ENCODE data around the gene LRRIQ3. TPM values are rescaled to one million over a fixed set of nuclear protein-coding genes. Genes with fewer than 3 reads are reported as not detected.
"Not testable (repeated sequence)": the region's sequence is repeated elsewhere in the genome, so short reads cannot be mapped to it uniquely, and the experiment has no call there.

LRRIQ3 gene
- total RNA-seq, 2 donors from 2014 or later, result 0.16 to 0.74 TPM

DNA sequence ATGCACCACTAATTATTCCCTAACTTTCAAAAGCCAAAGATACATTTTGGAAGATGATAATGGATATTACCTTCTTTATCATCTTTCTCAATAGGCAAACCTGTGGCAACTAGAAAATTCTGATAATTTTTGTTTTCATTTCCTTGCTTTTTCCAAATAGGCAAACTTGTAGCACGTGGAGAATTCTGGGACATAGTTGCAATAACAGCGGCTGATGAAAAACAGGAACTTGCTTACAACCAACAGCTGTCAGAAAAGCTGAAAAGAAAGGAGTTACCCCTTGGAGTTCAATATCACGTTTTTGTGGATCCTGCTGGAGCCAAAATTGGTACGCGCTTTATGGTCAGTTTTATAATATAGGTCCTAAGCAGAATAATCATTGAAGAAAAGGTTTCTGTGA is 1.5 kb upstream of the LRRIQ3 start:
- H3K36me3 ChIP-seq, result no peaks in the 10 kb centered on the region
- H3K9me3 ChIP-seq, result no peaks in the 10 kb centered on the region
- DNase-seq, result no peak
- H3K27ac ChIP-seq, result no peak overlapping the region
- intact Hi-C loops (cut with DNase I), result no loop called here
- peaks cover 4% of the 10 kb centered on the region for H3K4me1 ChIP-seq
- TF ChIP-seq, protein P1, sequence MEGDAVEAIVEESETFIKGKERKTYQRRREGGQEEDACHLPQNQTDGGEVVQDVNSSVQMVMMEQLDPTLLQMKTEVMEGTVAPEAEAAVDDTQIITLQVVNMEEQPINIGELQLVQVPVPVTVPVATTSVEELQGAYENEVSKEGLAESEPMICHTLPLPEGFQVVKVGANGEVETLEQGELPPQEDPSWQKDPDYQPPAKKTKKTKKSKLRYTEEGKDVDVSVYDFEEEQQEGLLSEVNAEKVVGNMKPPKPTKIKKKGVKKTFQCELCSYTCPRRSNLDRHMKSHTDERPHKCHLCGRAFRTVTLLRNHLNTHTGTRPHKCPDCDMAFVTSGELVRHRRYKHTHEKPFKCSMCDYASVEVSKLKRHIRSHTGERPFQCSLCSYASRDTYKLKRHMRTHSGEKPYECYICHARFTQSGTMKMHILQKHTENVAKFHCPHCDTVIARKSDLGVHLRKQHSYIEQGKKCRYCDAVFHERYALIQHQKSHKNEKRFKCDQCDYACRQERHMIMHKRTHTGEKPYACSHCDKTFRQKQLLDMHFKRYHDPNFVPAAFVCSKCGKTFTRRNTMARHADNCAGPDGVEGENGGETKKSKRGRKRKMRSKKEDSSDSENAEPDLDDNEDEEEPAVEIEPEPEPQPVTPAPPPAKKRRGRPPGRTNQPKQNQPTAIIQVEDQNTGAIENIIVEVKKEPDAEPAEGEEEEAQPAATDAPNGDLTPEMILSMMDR (IDR thresholded peaks at IDR 0.05), result no peak
- no peak overlapping the region for H3K9ac ChIP-seq (ENCODE audit: low read depth in 2 of 2, low read length in 2 of 2)
- no peak overlapping the region for H3K4me3 ChIP-seq
- no peaks in the 10 kb centered on the region for H3K27me3 ChIP-seq

DNA sequence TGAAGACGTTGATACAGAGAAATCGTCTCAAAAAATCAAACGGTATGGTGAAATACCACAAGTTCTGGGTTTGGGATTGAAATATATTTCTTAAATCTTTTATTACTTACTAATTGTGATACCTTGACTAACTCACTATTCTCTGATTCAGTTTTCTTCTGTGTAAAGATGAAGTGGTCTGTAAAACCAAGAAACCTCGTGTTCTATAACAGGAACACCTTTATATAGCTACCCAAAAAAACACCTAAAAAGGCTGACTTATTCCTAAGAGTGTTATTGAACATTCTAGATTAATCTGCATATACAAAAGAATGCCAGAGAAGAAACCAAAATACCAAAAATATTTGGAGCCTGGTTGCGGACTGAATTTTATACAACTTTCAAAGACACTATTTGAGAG is 721 bp downstream of the LRRIQ3 start:
- Histone ChIP-seq H3K4me3 (no peak overlapping the region), H3K9ac (ENCODE audit: low read depth in 2 of 2, low read length in 2 of 2) (peak overlapping the region in 1 of 2 donors; percentile 91), H3K9me3 (no peaks in the 10 kb centered on the region), H3K27ac (no peak overlapping the region), H3K27me3 (no peaks in the 10 kb centered on the region), H3K4me1 (peaks cover 4% of the 10 kb centered on the region), H3K36me3 (no peaks in the 10 kb centered on the region)
- intact Hi-C loops (cut with DNase I), result no loop called here
- DNase-seq, result no peak
- TF ChIP-seq, protein P1 (IDR thresholded peaks at IDR 0.05), result no peak

DNA sequence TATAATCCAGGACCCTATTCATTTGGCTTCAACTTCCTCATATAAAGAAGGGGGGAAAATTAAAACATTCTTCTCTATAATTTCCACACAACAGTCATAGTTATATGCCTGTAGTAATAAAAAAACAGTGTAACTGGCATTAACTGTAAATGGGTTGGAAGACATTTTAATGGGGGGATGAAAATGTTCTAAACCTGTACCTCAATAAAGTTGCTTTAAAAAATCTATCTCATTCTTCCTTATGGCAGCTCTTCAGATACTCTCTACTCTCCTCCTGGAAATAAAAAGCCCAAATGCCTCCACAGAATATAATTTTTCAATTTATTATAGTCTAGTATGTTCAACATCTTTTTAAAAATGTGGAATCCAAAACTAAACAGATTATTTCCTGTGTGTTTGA is 2.6 kb downstream of the LRRIQ3 start:
- no peak for DNase-seq
- TF ChIP-seq, protein P1 (IDR thresholded peaks at IDR 0.05), result no peak
- Histone ChIP-seq H3K27ac (no peak overlapping the region), H3K9ac (ENCODE audit: low read depth in 2 of 2, low read length in 2 of 2) (no peak overlapping the region), H3K4me3 (no peak overlapping the region), H3K9me3 (no peaks in the 10 kb centered on the region), H3K36me3 (no peaks in the 10 kb centered on the region), H3K27me3 (no peaks in the 10 kb centered on the region), H3K4me1 (peaks cover 4% of the 10 kb centered on the region)
- intact Hi-C loops (cut with DNase I), result no loop called here

DNA sequence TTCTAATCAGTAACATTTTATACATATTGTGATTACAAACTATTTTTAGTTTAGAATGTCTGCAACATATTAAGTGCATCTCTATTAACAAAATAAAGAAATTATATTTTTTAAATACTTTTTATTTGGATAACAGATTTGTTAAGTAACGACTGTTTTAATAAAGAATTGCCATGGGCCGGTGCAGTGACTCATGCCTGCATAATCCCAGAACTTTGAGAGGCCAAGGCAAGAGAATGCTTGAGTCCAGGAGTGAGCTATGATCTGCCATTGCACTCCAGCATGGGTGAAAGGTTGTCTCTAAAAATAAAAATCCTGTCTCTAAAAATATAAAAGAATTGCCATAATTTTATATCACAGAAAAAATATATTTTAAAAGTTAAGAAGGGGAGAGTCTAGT is 4.1 kb downstream of the LRRIQ3 start:
- Histone ChIP-seq H3K4me1 (peaks cover 3% of the 10 kb centered on the region), H3K36me3 (no peaks in the 10 kb centered on the region), H3K4me3 (no peak overlapping the region), H3K27me3 (no peaks in the 10 kb centered on the region), H3K27ac (no peak overlapping the region), H3K9ac (ENCODE audit: low read depth in 2 of 2, low read length in 2 of 2) (no peak overlapping the region), H3K9me3 (no peaks in the 10 kb centered on the region)
- intact Hi-C loops (cut with DNase I), result no loop called here
- TF ChIP-seq, protein P1 (IDR thresholded peaks at IDR 0.05), result no peak
- no peak for DNase-seq

DNA sequence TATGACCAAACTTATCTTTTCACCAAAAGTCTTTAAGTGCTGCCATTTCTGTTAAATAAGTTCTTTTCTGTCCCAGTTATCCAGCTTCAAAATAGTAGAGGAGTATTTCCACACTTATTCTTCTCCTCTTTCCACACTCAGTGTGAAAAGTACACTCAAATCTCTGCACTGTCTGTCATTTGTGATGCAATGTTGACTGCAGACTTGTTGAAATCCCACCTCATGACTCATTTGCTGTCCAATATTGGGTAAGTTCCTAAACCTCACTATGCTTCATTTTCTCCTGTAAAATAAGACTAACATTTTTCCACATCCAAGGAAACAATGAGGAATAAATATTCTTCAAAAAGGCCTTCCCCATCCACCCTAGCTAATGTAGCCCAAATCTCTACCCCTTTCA is 17.5 kb downstream of the LRRIQ3 start:
- intact Hi-C loops (cut with DNase I), result no loop called here
- Histone ChIP-seq H3K27me3 (no peaks in the 10 kb centered on the region), H3K9ac (ENCODE audit: low read depth in 2 of 2, low read length in 2 of 2) (no peak overlapping the region), H3K4me3 (no peak overlapping the region), H3K36me3 (no peaks in the 10 kb centered on the region), H3K9me3 (no peaks in the 10 kb centered on the region), H3K27ac (no peak overlapping the region), H3K4me1 (no peaks in the 10 kb centered on the region)
- no peak for DNase-seq
- TF ChIP-seq, protein P1 (IDR thresholded peaks at IDR 0.05), result no peak

DNA sequence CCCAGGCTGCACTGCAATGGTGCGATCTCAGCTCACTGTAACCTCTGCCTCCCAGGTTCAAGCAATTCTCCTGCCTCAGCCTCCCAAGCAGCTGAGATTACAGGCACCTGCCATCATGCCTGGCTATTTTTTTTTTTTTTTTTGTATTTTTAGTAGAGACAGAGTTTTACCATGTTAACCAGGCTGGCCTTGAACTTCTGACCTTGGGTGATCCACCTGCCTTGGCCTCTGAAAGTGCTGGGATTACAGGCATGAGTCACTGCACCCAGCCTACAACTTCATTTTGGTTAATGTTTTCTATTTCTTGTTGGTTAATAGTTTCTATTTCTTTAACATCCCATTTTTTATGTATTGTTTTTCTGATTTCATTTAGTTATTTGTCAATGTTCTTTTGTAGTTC is 23.6 kb downstream of the LRRIQ3 start:
- intact Hi-C loops (cut with DNase I); H3K9ac ChIP-seq (ENCODE audit: low read depth in 2 of 2, low read length in 2 of 2); H3K27ac ChIP-seq; H3K4me3 ChIP-seq; H3K27me3 ChIP-seq; H3K9me3 ChIP-seq; DNase-seq; H3K4me1 ChIP-seq; H3K36me3 ChIP-seq: not testable (repeated sequence)
